ENCODE measurements around the gene NTN1.

The NTN1 gene

GRCh38 chr17:9266031-9266680 is 244.8 kb downstream of the NTN1 start:
- no peaks in the 10 kb centered on the region for H3K27me3 ChIP-seq (ENCODE audit: control insufficient read depth in 1 of 2, insufficient read depth in 2 of 2, low read length in 2 of 2)
- H3K9me3 ChIP-seq (ENCODE audit: control insufficient read depth in 2 of 2, low read length in 2 of 2): no peaks in the 10 kb centered on the region
- no peak overlapping the region for H3K27ac ChIP-seq (ENCODE audit: low read length)
- H3K4me3 ChIP-seq (ENCODE audit: low read length in 2 of 2): no peak overlapping the region
- H3K4me1 ChIP-seq (ENCODE audit: control insufficient read depth, insufficient read depth, low read length): peaks cover 12% of the 10 kb centered on the region
- peaks cover 0 to 2% of the 10 kb centered on the region in 2 donors for H3K36me3 ChIP-seq (ENCODE audit: control insufficient read depth in 2 of 2, insufficient read depth in 2 of 2, low read length in 2 of 2)
- H3K9ac ChIP-seq (ENCODE audit: low read length in 2 of 2): no peak overlapping the region

GRCh38 chr17:9266697-9267117 is 245.4 kb downstream of the NTN1 start:
- H3K27me3 ChIP-seq (ENCODE audit: control insufficient read depth in 1 of 2, insufficient read depth in 2 of 2, low read length in 2 of 2): no peaks in the 10 kb centered on the region
- peaks cover 12% of the 10 kb centered on the region for H3K4me1 ChIP-seq (ENCODE audit: control insufficient read depth, insufficient read depth, low read length)
- H3K36me3 ChIP-seq (ENCODE audit: control insufficient read depth in 2 of 2, insufficient read depth in 2 of 2, low read length in 2 of 2): peaks cover 0 to 2% of the 10 kb centered on the region in 2 donors
- H3K27ac ChIP-seq (ENCODE audit: low read length): no peak overlapping the region
- no peak overlapping the region for H3K4me3 ChIP-seq (ENCODE audit: low read length in 2 of 2)
- H3K9me3 ChIP-seq (ENCODE audit: control insufficient read depth in 2 of 2, low read length in 2 of 2): no peaks in the 10 kb centered on the region
- H3K9ac ChIP-seq (ENCODE audit: low read length in 2 of 2): no peak overlapping the region

- Histone ChIP-seq H3K9ac (ENCODE audit: low read length in 2 of 2) (no peak overlapping the region), H3K4me1 (ENCODE audit: control insufficient read depth, insufficient read depth, low read length) (peaks cover 22% of the 10 kb centered on the region), H3K4me3 (ENCODE audit: low read length in 2 of 2) (no peak overlapping the region), H3K27me3 (ENCODE audit: control insufficient read depth in 1 of 2, insufficient read depth in 2 of 2, low read length in 2 of 2) (no peaks in the 10 kb centered on the region), H3K9me3 (ENCODE audit: control insufficient read depth in 2 of 2, low read length in 2 of 2) (no peaks in the 10 kb centered on the region), H3K27ac (ENCODE audit: low read length) (no peak overlapping the region), H3K36me3 (ENCODE audit: control insufficient read depth in 2 of 2, insufficient read depth in 2 of 2, low read length in 2 of 2) (peaks cover 0 to 2% of the 10 kb centered on the region in 2 donors)
Measured at GRCh38 chr17:9268546-9268945, 247.2 kb downstream of the NTN1 start.

GRCh38 chr17:9269350-9270035 is 248.2 kb downstream of the NTN1 start:
- H3K27ac ChIP-seq (ENCODE audit: low read length): no peak overlapping the region
- H3K9ac ChIP-seq (ENCODE audit: low read length in 2 of 2): no peak overlapping the region
- H3K9me3 ChIP-seq (ENCODE audit: control insufficient read depth in 2 of 2, low read length in 2 of 2): no peaks in the 10 kb centered on the region
- H3K4me3 ChIP-seq (ENCODE audit: low read length in 2 of 2): no peak overlapping the region
- peaks cover 27% of the 10 kb centered on the region for H3K4me1 ChIP-seq (ENCODE audit: control insufficient read depth, insufficient read depth, low read length)
- H3K36me3 ChIP-seq (ENCODE audit: control insufficient read depth in 2 of 2, insufficient read depth in 2 of 2, low read length in 2 of 2): peaks cover 0 to 2% of the 10 kb centered on the region in 2 donors
- H3K27me3 ChIP-seq (ENCODE audit: control insufficient read depth in 1 of 2, insufficient read depth in 2 of 2, low read length in 2 of 2): no peaks in the 10 kb centered on the region

- no peaks in the 10 kb centered on the region for H3K27me3 ChIP-seq (ENCODE audit: control insufficient read depth in 1 of 2, insufficient read depth in 2 of 2, low read length in 2 of 2)
- H3K27ac ChIP-seq (ENCODE audit: low read length): no peak overlapping the region
- no peaks in the 10 kb centered on the region for H3K9me3 ChIP-seq (ENCODE audit: control insufficient read depth in 2 of 2, low read length in 2 of 2)
- no peak overlapping the region for H3K9ac ChIP-seq (ENCODE audit: low read length in 2 of 2)
- H3K4me1 ChIP-seq (ENCODE audit: control insufficient read depth, insufficient read depth, low read length): peaks cover 27% of the 10 kb centered on the region
- H3K36me3 ChIP-seq (ENCODE audit: control insufficient read depth in 2 of 2, insufficient read depth in 2 of 2, low read length in 2 of 2): peaks cover 0 to 2% of the 10 kb centered on the region in 2 donors
- H3K4me3 ChIP-seq (ENCODE audit: low read length in 2 of 2): no peak overlapping the region
Measured at GRCh38 chr17:9270921-9271320, 249.6 kb downstream of the NTN1 start.

- Histone ChIP-seq H3K36me3 (ENCODE audit: control insufficient read depth in 2 of 2, insufficient read depth in 2 of 2, low read length in 2 of 2) (no peaks in the 10 kb centered on the region), H3K27ac (ENCODE audit: low read length) (no peak overlapping the region), H3K9ac (ENCODE audit: low read length in 2 of 2) (no peak overlapping the region), H3K9me3 (ENCODE audit: control insufficient read depth in 2 of 2, low read length in 2 of 2) (no peaks in the 10 kb centered on the region), H3K27me3 (ENCODE audit: control insufficient read depth in 1 of 2, insufficient read depth in 2 of 2, low read length in 2 of 2) (no peaks in the 10 kb centered on the region), H3K4me1 (ENCODE audit: control insufficient read depth, insufficient read depth, low read length) (peaks cover 23% of the 10 kb centered on the region), H3K4me3 (ENCODE audit: low read length in 2 of 2) (peak overlapping the region in 1 of 2 donors; percentile 44)
Measured at GRCh38 chr17:9271989-9272388, 250.7 kb downstream of the NTN1 start.

GRCh38 chr17:9272501-9273200 is 251.3 kb downstream of the NTN1 start:
- peak overlapping the region; percentile 24 to 44 for H3K4me3 ChIP-seq (ENCODE audit: low read length in 2 of 2)

GRCh38 chr17:9273428-9274391 is 252.4 kb downstream of the NTN1 start:
- Histone ChIP-seq H3K27me3 (ENCODE audit: control insufficient read depth in 1 of 2, insufficient read depth in 2 of 2, low read length in 2 of 2) (no peaks in the 10 kb centered on the region), H3K9me3 (ENCODE audit: control insufficient read depth in 2 of 2, low read length in 2 of 2) (no peaks in the 10 kb centered on the region), H3K27ac (ENCODE audit: low read length) (no peak overlapping the region), H3K36me3 (ENCODE audit: control insufficient read depth in 2 of 2, insufficient read depth in 2 of 2, low read length in 2 of 2) (no peaks in the 10 kb centered on the region), H3K9ac (ENCODE audit: low read length in 2 of 2) (no peak overlapping the region), H3K4me3 (ENCODE audit: low read length in 2 of 2) (peak overlapping the region; percentile 24 to 44), H3K4me1 (ENCODE audit: control insufficient read depth, insufficient read depth, low read length) (peaks cover 20% of the 10 kb centered on the region)

More at GRCh38 chr17:9272501-9273200, 251.3 kb downstream of the NTN1 start:
- H3K9ac ChIP-seq (ENCODE audit: low read length in 2 of 2): no peak overlapping the region
- H3K27me3 ChIP-seq (ENCODE audit: control insufficient read depth in 1 of 2, insufficient read depth in 2 of 2, low read length in 2 of 2): no peaks in the 10 kb centered on the region
- peaks cover 23% of the 10 kb centered on the region for H3K4me1 ChIP-seq (ENCODE audit: control insufficient read depth, insufficient read depth, low read length)
- no peaks in the 10 kb centered on the region for H3K9me3 ChIP-seq (ENCODE audit: control insufficient read depth in 2 of 2, low read length in 2 of 2)
- H3K36me3 ChIP-seq (ENCODE audit: control insufficient read depth in 2 of 2, insufficient read depth in 2 of 2, low read length in 2 of 2): no peaks in the 10 kb centered on the region
- H3K27ac ChIP-seq (ENCODE audit: low read length): no peak overlapping the region

- Histone ChIP-seq H3K4me3 (ENCODE audit: low read length in 2 of 2) (no peak overlapping the region), H3K4me1 (ENCODE audit: control insufficient read depth, insufficient read depth, low read length) (peaks cover 15% of the 10 kb centered on the region), H3K9me3 (ENCODE audit: control insufficient read depth in 2 of 2, low read length in 2 of 2) (no peaks in the 10 kb centered on the region), H3K27ac (ENCODE audit: low read length) (no peak overlapping the region), H3K36me3 (ENCODE audit: control insufficient read depth in 2 of 2, insufficient read depth in 2 of 2, low read length in 2 of 2) (no peaks in the 10 kb centered on the region), H3K27me3 (ENCODE audit: control insufficient read depth in 1 of 2, insufficient read depth in 2 of 2, low read length in 2 of 2) (no peaks in the 10 kb centered on the region), H3K9ac (ENCODE audit: low read length in 2 of 2) (no peak overlapping the region)
Measured at GRCh38 chr17:9274973-9275372, 253.7 kb downstream of the NTN1 start.

GRCh38 chr17:9279893-9280292 is 258.6 kb downstream of the NTN1 start:
- Histone ChIP-seq H3K9me3 (ENCODE audit: control insufficient read depth in 2 of 2, low read length in 2 of 2) (no peaks in the 10 kb centered on the region), H3K27ac (ENCODE audit: low read length) (no peak overlapping the region), H3K4me1 (ENCODE audit: control insufficient read depth, insufficient read depth, low read length) (peaks cover 10% of the 10 kb centered on the region), H3K36me3 (ENCODE audit: control insufficient read depth in 2 of 2, insufficient read depth in 2 of 2, low read length in 2 of 2) (no peaks in the 10 kb centered on the region), H3K4me3 (ENCODE audit: low read length in 2 of 2) (no peak overlapping the region), H3K27me3 (ENCODE audit: control insufficient read depth in 1 of 2, insufficient read depth in 2 of 2, low read length in 2 of 2) (no peaks in the 10 kb centered on the region), H3K9ac (ENCODE audit: low read length in 2 of 2) (no peak overlapping the region)

Data from stomach smooth muscle (tissue), 2 donors.